Activated T-cell treated with anti-CD3 and anti-CD28 coated beads, Interleukin-2, amount 50 U/mL, for 48 hours (primary cell): Measurements from ENCODE around the gene ABCB7.
"Not testable (repeated sequence)": the region's sequence is repeated elsewhere in the genome, so short reads cannot be mapped to it uniquely, and the experiment has no call there.

Experiments used
- DNase-seq, 2 experiments: peaks; one replicate each; pipeline ENCODE4 v3.0.0-alpha.2; 2020

ABCB7 gene

GRCh38 chrX:75155827-75156525 lies at the start of gene ABCB7:
ABCB7 (minus strand) TSS chrX:75156283; CDS start chrX:75156272, 11 bp downstream.
- peak; percentile 61 to 70 for DNase-seq

- not testable (repeated sequence) for DNase-seq
Measured at GRCh38 chrX:75188415-75189206, 32.5 kb upstream of the ABCB7 start.

- no peak for DNase-seq
Measured at GRCh38 chrX:75181721-75182120, 25.6 kb upstream of the ABCB7 start.

GRCh38 chrX:75179536-75180293 lies 23.6 kb upstream of the ABCB7 start:
- DNase-seq: not testable (repeated sequence)

GRCh38 chrX:75172257-75172890 lies 16.3 kb upstream of the ABCB7 start:
- DNase-seq: not testable (repeated sequence)

- no peak for DNase-seq
Measured at GRCh38 chrX:75158054-75158453, 2.0 kb upstream of the ABCB7 start.

GRCh38 chrX:75156531-75156945 lies 455 bp upstream of the ABCB7 start:
- no peak for DNase-seq

GRCh38 chrX:75155447-75155826 lies 646 bp downstream of the ABCB7 start:
- no peak for DNase-seq

- no peak for DNase-seq
Measured at GRCh38 chrX:75154871-75155270, 1.2 kb downstream of the ABCB7 start.

- no peak for DNase-seq
Measured at GRCh38 chrX:75151827-75152592, 4.1 kb downstream of the ABCB7 start.

GRCh38 chrX:75149654-75150053 lies 6.4 kb downstream of the ABCB7 start:
- DNase-seq: no peak

GRCh38 chrX:75132672-75133071 lies 23.4 kb downstream of the ABCB7 start:
- DNase-seq: no peak

GRCh38 chrX:75131973-75132627 lies 24.0 kb downstream of the ABCB7 start:
- no peak for DNase-seq

- DNase-seq: not testable (repeated sequence)
Measured at GRCh38 chrX:75129069-75129468, 27.0 kb downstream of the ABCB7 start.

GRCh38 chrX:75118296-75118695 lies 37.8 kb downstream of the ABCB7 start:
- no peak for DNase-seq

GRCh38 chrX:75115707-75116413 lies 40.2 kb downstream of the ABCB7 start:
- no peak for DNase-seq

GRCh38 chrX:75114638-75115037 lies 41.4 kb downstream of the ABCB7 start:
- DNase-seq: no peak

- no peak for DNase-seq
Measured at GRCh38 chrX:75113664-75114063, 42.4 kb downstream of the ABCB7 start.

GRCh38 chrX:75107863-75108509 lies 48.1 kb downstream of the ABCB7 start:
- DNase-seq: no peak

GRCh38 chrX:75106772-75107171 lies 49.3 kb downstream of the ABCB7 start:
- DNase-seq: no peak
